NCI-H510A (cell line): ENCODE results near the gene GUCY1A2.
"Not testable (repeated sequence)": the region's sequence is repeated elsewhere in the genome, so short reads cannot be mapped to it uniquely, and the experiment has no call there.

ENCODE experiments used
- DNase-seq: peaks from one replicate; lab custom pipeline; 2025; lab: John Stamatoyannopoulos, UW

GUCY1A2 gene

GRCh38 chr11:106943089-106943488 lies 75.2 kb downstream of the GUCY1A2 start:
- no peak for DNase-seq

GRCh38 chr11:106939157-106939556 lies 79.1 kb downstream of the GUCY1A2 start:
- DNase-seq: no peak

DNA sequence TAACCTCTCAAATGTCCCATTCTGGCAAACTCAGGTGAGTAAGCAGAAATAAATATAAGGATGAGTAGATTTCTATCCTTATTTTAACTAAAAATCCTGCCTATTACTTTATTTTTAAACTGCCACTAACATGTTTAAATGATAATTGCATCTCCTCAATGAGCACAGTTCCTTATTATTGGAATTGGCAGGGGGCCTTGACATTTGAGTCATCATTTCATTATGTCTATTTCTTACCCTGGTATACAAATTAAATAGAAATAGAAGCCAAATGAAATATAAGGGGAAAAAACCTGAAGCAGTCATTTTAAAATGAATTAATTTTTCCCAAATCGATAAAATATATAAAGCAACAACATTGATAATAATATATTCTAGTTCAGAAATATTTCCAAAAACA lies 81.2 kb downstream of the GUCY1A2 start:
- DNase-seq: no peak

DNA sequence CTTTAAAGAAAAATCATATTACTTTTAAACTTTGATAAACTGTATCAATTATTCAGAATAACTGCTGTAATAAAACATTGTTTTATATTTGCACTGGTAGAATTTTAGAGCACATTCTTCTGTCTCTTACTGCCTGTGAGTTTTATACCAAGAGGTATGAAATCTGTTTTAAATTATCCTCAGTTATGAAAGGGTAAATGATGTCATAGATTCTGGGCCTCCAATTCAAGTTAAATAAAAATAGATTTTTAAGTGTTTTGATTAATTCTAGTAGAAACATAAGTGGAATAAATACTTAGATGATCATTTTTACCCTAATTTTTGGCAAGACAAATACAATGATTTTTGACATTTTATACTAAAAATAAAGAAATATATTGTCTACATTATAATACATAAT lies 93.0 kb downstream of the GUCY1A2 start:
- no peak for DNase-seq

DNA sequence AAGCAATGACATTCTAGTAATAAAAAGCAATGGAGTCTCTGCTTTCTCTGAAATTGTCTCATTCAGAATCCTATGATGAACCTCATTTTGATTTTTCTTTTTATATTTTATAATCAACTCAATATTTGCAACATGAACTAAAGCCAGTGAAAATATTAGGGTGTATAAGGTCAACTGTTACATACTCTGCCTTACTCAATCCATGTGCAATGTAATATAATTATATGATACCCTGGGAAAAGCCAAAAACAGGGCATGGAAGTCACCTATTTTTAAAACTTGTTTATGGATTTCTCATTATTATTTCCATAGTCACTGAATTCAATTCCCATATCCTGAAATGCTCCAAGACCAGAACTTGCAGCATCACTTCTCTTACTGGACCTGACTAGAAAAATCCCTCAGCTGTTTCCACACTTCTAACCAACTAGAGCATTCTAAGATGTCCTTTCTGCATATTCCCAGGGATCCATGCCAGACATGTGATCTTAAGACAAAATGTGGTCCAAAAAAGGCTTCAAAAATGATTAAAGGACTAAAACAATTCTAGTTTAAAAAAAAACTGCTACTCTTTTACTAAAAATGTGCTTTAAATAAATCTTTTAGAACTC lies 97.3 kb downstream of the GUCY1A2 start:
- no peak for DNase-seq

- no peak for DNase-seq
Measured at GRCh38 chr11:106917973-106918372, 100.3 kb downstream of the GUCY1A2 start.

DNA sequence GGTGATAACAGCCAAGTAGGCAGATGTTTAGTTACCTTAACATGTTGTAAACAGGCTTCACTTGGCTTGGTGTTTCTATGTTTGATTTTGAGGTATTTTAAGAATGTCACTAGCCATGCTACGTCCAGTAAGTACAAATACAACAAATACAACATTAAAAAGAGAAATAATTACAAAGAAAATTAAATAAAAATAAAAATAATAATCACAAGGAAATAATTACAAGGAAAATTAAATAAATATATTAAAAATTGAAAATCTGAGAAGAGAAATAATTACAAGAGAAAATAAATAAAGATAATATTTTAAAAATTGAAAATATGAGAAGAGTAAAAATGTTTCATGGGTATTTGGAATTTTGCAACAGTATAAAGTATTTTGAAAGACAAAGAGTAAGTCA lies 103.9 kb downstream of the GUCY1A2 start:
- no peak for DNase-seq

- no peak for DNase-seq
Measured at GRCh38 chr11:106913141-106913540, 105.1 kb downstream of the GUCY1A2 start.

DNA sequence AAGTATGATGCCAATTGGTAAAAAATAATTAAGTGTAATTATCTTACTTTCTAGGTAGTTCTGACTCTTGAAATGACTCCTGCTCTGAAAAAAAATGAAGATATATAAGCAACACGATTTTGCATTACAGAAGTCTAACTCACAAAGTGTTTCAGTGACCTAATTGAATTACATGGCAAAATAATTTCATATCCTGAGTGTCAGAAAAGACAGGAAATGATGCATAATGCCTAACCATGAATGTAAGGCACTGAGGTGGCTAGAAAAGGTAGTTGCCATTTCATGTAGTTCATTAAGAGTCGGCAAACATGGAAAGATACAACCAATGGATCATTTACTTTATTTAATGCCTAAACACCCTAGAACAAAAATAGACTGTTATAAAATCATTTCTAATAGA lies 113.5 kb downstream of the GUCY1A2 start:
- no peak for DNase-seq

GRCh38 chr11:106889718-106890117 lies 128.6 kb downstream of the GUCY1A2 start:
- DNase-seq: no peak

DNA sequence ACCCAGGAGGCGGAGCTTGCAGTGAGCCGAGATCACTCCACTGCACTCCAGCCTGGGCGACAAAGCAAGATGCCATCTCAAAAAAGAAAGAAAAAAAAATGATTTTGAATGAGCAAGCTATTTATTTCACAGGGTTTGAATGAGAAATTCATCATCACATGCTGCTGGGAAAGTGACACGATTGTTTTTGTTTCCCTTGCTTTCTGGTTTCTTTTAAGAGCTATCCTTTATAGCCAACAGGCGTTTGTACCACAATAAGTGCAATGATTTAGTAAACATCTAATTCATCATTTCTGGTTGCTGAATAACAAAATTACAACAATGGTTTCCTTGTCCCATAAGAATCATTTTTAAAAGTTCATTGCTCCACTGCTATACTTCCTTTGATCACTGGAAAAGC lies 129.9 kb downstream of the GUCY1A2 start:
- DNase-seq: no peak

DNA sequence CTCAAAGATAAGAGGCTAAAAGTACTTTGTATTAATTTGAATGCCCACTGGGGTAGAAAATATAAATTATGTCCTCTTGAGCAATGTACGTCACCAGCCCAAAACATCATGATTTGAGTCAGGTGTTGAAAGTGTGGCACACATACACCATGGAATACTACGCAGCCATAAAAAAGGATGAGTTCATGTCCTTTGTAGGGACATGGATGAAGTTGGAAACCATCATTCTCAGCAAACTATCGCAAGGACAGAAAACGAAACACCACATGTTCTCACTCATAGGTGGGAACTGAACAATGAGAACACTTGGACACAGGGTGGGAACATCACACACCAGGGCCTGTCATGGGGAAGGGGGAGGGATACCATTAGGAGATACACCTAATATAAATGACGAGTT lies 134.6 kb downstream of the GUCY1A2 start:
- not testable (repeated sequence) for DNase-seq

DNA sequence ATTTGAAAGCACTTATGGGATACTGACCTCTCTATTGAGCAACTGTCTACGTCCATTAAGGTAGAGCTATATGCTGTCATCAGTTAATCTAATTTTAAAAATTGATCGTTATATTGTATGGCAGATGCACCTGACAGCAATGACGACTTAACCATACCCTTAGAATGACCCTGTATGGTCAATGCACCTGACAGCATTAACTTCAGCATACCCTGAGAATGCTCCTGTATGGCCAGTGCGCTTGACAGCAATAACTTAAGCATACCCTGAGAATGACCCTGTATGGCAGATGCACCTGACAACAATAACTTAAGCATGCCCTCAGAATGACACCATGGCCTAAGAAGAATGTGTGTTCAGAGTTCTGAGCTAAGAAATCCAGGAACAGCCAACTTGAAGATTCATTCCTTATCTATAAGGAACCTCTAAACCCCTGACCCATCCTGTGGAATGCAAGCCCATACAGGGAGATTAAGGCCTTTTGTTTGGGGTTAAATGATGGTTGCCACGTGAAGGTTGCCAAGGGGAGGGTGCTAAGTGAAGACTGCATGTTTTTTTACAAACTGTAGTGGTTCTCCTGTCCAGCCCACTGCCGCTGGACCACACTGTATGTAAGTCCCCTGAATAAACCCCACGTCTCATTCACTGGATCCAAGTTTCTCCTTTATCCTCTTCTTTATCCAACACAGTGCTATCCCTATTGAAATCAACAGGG lies 138.3 kb downstream of the GUCY1A2 start:
- no peak for DNase-seq

GRCh38 chr11:106879029-106879428 lies 139.2 kb downstream of the GUCY1A2 start:
- peak; percentile 31 for DNase-seq

GRCh38 chr11:106875013-106875412 lies 143.3 kb downstream of the GUCY1A2 start:
- DNase-seq: no peak

DNA sequence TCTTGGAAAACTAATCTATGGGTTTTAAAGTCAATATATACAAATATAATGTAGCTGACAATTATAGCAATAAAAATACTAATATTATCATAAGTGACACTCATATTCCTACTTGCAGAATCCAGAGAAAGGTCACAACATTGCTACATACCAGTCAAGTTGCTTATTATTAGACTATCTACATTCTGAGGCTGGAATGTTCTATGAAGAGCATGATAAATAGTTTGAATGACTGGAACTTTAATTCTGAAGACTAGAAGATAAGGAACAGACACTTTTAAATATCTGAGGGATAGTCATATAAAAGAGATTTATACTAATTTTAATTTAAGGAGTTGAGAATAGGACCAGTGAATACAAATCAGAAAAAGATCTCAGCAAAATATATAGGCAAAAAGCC lies 146.0 kb downstream of the GUCY1A2 start:
- DNase-seq: no peak

DNA sequence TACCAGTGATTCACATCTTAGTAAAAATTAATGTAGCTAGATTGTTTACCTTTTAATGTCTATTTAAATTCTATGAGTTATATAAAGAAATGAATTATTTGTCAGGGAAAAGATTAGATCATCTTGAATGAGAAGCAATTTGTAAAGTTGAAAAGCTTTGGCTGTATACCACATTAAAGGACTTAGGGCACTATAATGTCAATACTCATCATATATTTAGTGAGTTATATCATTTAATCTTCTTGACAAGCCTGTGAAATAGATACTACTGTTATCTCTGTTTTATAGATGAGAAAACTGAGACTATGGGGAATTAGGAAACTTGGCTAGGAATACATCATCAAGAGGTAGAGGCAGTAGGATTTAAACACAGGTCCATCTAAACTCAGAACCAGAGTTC lies 160.1 kb downstream of the GUCY1A2 start:
- no peak for DNase-seq

GRCh38 chr11:106856566-106856965 lies 161.7 kb downstream of the GUCY1A2 start:
- DNase-seq: no peak

GRCh38 chr11:106854429-106854828 lies 163.8 kb downstream of the GUCY1A2 start:
- DNase-seq: no peak

DNA sequence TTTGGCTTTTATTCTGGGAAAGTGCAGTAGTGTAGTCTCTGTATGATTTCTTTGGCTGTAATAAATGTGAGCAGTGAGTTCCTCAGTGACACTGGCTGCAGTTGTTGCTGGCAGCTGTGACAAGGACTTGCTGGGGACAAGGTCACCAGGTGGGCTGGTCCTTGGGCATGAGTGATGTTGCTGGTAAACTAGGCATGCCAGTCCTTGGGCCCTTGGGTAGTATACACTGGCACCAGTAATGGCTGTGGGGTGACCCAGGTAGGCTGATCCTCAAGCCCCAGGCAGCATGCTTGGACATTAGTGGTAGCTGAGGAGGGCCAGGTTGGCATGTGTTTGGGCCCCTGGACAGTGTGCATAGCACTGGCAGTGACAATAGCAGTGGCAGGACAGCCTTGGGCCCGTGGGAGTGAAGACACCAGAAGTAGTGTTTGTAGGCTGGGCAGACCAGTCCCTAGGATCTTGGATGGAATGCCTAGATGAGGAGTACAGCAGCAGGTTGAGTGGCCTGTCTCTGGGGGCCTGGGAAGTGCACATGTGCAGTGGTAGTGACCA lies 164.3 kb downstream of the GUCY1A2 start:
- DNase-seq: no peak

GRCh38 chr11:106852779-106853178 lies 165.5 kb downstream of the GUCY1A2 start:
- no peak for DNase-seq

DNA sequence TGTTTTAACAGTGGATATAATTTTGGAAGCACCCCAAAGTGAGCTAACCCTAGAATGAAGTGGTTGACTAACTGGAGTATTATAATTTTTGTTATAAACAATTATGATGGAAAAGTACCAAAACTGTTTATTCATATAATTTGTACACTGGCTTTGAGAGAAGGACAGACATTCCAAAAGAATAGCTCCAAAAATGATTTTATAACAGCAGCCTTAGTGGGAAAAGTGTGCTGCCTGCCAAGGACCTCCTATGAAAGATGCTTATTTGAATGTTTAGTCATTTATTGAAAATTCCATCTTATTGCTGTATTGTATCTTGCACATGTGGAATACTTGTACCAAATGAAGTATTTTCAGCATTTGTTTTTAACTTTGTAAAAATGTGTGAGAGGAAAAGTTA lies 169.8 kb downstream of the GUCY1A2 start:
- no peak for DNase-seq

DNA sequence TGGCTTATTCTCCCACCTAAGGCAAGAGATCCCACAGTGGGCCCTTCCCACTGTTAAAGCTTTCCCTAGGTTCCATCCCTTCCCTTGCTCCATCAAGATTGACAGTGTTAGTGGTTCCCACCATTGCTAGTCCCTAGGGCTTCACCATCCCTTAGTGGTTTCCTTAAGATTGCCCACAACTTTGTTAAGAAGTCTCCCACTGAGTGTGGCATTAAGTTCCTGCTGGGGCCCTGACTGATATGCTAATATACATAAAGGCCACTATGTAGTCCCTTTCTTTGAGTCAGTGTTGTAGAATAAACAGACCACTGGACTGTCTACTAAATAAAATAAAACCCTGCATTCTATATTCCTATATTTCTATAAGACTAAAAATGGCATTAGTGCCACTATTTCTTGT lies 176.1 kb downstream of the GUCY1A2 start:
- DNase-seq: no peak

DNA sequence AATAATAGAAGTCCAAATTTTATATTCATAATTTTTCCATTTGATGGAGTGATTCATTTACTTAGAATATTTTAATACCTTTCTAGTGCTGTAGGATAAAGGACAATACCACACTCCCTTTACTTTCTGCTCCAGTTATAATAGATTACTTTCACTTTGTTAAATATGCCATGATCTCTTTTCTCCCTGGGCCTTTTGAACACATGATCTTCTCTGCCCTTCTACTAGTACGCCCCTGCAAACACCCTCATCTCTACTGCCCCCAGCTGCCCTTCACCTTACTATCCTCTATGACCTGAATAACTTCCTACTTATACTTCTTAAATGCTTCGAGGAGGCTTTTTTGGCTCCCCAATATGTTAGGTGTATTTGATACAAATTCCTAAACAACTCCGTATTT lies 177.3 kb downstream of the GUCY1A2 start:
- DNase-seq: no peak
